HG03060 (cell line): ENCODE results near the gene ADARB2.

Experiments used
- ATAC-seq: cut with Tn5 transposase; IDR thresholded peaks from one replicate; pipeline ENCODE4 v1.9.1; 2021; ENCODE audit warnings: low read depth, moderate number of reproducible peaks; ENCODE audit not compliant: unreplicated experiment

ADARB2 gene

GRCh38 chr10:1600861-1601260, 136.5 kb downstream of the ADARB2 start:
- no peak for ATAC-seq

GRCh38 chr10:1598393-1599153, 138.8 kb downstream of the ADARB2 start:
- ATAC-seq, result no peak

- peak; percentile 61 for ATAC-seq
These were observed 139.8 kb downstream of the ADARB2 start for GRCh38 chr10:1597370-1598146.

- no peak for ATAC-seq
These were observed 140.7 kb downstream of the ADARB2 start for GRCh38 chr10:1596482-1597099.

GRCh38 chr10:1595726-1596125, 141.6 kb downstream of the ADARB2 start:
- no peak for ATAC-seq

GRCh38 chr10:1595242-1595600, 142.1 kb downstream of the ADARB2 start:
- ATAC-seq, result no peak

GRCh38 chr10:1594372-1595241, 142.7 kb downstream of the ADARB2 start:
- no peak for ATAC-seq

- ATAC-seq, result no peak
These were observed 145.6 kb downstream of the ADARB2 start for GRCh38 chr10:1591742-1592141.

- ATAC-seq, result no peak
These were observed 146.3 kb downstream of the ADARB2 start for GRCh38 chr10:1591045-1591444.

GRCh38 chr10:1589257-1589656, 148.1 kb downstream of the ADARB2 start:
- no peak for ATAC-seq

GRCh38 chr10:1582739-1583138, 154.6 kb downstream of the ADARB2 start:
- no peak for ATAC-seq

GRCh38 chr10:1581189-1581588, 156.1 kb downstream of the ADARB2 start:
- ATAC-seq, result no peak

- no peak for ATAC-seq
These were observed 157.7 kb downstream of the ADARB2 start for GRCh38 chr10:1579671-1580070.

GRCh38 chr10:1579141-1579491, 158.2 kb downstream of the ADARB2 start:
- ATAC-seq, result no peak

GRCh38 chr10:1578392-1579140, 158.8 kb downstream of the ADARB2 start:
- ATAC-seq, result no peak

- no peak for ATAC-seq
These were observed 159.4 kb downstream of the ADARB2 start for GRCh38 chr10:1577945-1578344.

- ATAC-seq, result no peak
These were observed 160.0 kb downstream of the ADARB2 start for GRCh38 chr10:1577373-1577770.

GRCh38 chr10:1576467-1577372, 160.6 kb downstream of the ADARB2 start:
- ATAC-seq, result no peak
